ENCODE measurements around the gene ABHD4.

DNA sequence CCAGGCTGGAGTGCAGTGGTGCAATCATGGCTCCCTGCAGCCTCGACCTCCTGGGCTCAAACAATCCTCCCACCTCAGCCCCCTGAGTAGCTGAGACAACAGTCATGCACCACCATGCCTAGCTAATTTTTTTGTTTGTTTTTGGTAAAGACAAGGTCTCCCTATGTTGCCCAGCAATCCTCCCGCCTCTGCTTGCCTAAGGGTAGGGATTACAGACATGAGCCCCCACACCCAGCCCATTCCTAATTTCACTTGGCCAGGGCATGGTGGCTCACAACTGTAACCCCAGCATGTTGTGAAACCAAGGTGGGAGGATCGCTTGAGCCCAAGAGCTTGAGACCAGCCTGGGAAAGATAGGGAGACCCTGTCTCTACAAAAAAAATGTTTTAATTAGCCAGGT is 18.2 kb upstream of the ABHD4 start:
- TF ChIP-seq CTCF (conservative IDR thresholded peaks at IDR 0.05; ENCODE audit: low read length) (no peak), EZH2phosphoT487 (IDR thresholded peaks at IDR 0.05; ENCODE audit: borderline replicate concordance, low read depth, low read length) (no peak)
